ENCODE data around the gene MUC5B.

Gene MUC5B

GRCh38 chr11:1218256-1218787, 4.5 kb upstream of the MUC5B start:
- no peak overlapping the region for H3K27ac Mint-ChIP-seq
- DNase-seq (no peak), ATAC-seq (replicated peaks) (no peak)
- peaks cover 0 to 3% of the 10 kb centered on the region in 2 donors for H3K36me3 Mint-ChIP-seq
- H3K27me3 Mint-ChIP-seq: peaks cover 11 to 36% of the 10 kb centered on the region in 2 donors
- peaks cover 13 to 16% of the 10 kb centered on the region in 2 donors for H3K9me3 Mint-ChIP-seq
- no peak overlapping the region for H3K4me3 Mint-ChIP-seq
- no peaks in the 10 kb centered on the region for H3K4me1 Mint-ChIP-seq

DNA sequence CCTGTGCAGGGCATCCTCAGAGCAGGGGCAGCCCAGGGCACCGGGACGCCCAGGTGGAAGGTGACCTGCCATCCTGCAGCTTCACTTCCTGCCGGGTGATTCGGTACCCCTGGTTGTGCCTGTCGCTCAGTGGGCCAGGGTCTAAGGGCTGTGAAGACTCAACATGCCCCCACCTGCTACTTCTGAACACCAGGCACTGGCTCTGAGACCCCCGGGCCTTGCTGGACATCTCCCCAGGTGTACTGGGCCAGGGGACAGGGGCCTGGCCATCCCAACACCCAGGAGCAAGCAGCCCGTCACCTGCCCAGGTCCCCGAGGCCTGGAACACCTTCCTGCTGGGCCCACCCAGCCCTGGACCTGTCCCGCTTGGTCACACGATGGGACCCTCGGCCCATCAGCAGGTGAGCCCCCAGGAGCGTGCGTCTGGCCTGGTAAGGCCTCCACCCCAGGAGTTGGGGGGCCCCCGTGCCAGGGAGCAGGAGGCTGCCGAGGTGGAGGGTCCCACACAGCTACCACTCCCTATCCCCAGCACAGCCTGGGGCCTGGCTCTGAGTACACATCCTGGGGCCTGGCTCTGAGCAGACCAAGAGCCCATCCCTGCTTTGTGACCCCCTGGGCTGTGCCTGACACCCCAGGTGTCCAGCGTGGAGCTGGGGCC, 3.9 kb upstream of the MUC5B start:
- H3K4me3 Mint-ChIP-seq: no peak overlapping the region
- DNase-seq (no peak), ATAC-seq (replicated peaks) (no peak)
- H3K9me3 Mint-ChIP-seq: peaks cover 12% of the 10 kb centered on the region in 2 donors
- no peak overlapping the region for H3K27ac Mint-ChIP-seq
- peaks cover 11 to 39% of the 10 kb centered on the region in 2 donors for H3K27me3 Mint-ChIP-seq
- no peaks in the 10 kb centered on the region for H3K4me1 Mint-ChIP-seq
- H3K36me3 Mint-ChIP-seq: peaks cover 0 to 3% of the 10 kb centered on the region in 2 donors

GRCh38 chr11:1219446-1219833, 3.4 kb upstream of the MUC5B start:
- peaks cover 15 to 40% of the 10 kb centered on the region in 2 donors for H3K27me3 Mint-ChIP-seq
- no peak for ATAC-seq (replicated peaks)

DNA sequence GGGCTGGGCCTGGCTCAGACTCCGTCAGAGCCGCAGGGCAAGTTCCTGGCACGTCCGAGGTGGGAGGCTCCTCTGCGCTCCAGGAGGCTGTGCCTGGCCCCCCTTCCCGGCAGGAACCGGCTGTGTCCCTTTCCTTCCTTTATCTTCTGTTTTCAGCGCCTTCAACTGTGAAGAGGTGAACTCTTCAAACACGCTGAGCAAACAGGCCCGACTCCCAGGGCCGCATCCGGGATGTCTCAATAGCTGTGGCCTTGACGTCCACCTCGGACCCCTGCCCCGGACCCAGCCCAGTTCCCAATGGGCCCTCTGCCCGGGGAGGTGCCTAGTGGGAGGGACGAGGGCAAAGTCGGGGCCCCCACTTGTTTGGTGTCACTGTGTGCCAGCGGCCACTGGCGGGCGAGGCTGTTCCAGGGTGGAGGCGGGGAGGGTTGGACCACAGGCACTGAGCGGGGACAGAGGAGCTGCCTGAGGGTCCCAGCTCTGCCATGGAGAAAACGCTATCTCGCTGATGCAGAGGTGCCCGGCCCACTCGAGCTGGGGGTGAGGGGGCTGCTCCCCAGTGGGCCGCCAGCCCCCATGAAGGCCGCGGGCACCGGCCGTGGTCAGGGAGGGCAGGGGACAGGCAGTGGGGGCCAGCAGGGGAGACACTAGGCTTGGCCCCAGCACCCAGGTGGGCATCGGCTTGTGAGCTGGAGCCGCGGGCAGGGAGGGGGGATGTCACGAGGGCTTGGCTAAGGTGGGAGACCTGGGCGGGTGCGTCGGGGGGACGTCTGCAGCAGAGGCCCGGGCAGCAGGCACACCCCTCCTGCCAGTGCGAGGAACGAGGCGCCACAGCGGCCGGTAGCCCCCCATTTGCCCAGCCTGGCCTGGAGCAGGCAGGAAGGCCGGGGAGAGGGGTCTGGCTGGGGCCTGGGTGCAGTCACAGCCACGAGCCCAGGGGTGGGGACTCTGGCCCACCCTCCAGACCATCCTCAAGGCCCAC, 2.7 kb upstream of the MUC5B start:
- Mint-ChIP-seq H3K36me3 (peaks cover 0 to 3% of the 10 kb centered on the region in 2 donors), H3K27ac (no peak overlapping the region), H3K27me3 (peaks cover 15 to 37% of the 10 kb centered on the region in 2 donors), H3K4me3 (no peak overlapping the region), H3K9me3 (peaks cover 4 to 6% of the 10 kb centered on the region in 2 donors), H3K4me1 (no peaks in the 10 kb centered on the region)
- DNase-seq (no peak), ATAC-seq (replicated peaks) (no peak)

More at GRCh38 chr11:1219446-1219833, 3.4 kb upstream of the MUC5B start:
- Mint-ChIP-seq H3K4me1 (no peaks in the 10 kb centered on the region), H3K27ac (no peak overlapping the region), H3K36me3 (peaks cover 0 to 3% of the 10 kb centered on the region in 2 donors), H3K4me3 (no peak overlapping the region), H3K9me3 (peaks cover 7 to 8% of the 10 kb centered on the region in 2 donors)
- no peak for DNase-seq

DNA sequence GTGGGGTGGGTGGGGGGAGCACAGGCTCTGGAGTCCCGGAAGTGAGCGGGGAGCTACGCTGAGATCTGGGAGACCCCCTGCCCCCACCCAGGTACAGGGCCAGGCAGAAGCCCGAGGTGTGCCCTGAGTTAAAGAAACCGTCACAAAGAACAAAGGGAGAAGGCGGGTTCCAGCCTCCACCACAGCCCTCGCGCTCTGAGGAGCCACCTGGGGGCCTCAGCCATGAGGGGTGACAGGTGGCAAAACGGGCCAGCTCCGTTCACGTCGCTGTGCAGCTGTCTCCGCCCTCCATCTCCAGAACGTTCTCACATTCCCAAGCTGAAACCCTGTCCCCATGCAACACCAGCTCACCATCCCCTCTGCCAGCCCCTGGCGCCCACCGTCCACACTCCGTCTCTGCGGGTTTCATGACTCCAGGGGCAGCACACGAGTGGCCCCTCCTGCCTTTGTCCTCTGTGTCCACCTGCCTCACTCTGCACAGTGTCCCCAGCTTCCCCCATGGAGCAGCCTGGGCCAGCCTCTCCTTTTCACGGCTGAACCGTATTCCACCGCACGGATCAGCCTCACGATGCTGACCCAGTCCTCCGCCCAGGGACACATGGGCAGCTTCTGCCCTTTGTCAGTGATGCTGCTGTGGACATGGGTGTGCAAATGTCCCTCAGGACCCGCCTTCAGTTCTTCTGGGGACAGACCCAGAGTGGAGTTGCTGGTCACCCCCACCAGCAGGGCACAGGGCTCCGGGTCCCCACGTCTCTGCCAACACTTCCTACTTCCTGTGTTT, 1.7 kb upstream of the MUC5B start:
- no peak for ATAC-seq (replicated peaks)

GRCh38 chr11:1221848-1222311, 986 bp upstream of the MUC5B start:
- no peaks in the 10 kb centered on the region for H3K4me1 Mint-ChIP-seq
- peaks cover 0 to 3% of the 10 kb centered on the region in 2 donors for H3K36me3 Mint-ChIP-seq
- peaks cover 15 to 37% of the 10 kb centered on the region in 2 donors for H3K27me3 Mint-ChIP-seq
- H3K27ac Mint-ChIP-seq: no peak overlapping the region
- peaks cover 0 to 4% of the 10 kb centered on the region in 2 donors for H3K9me3 Mint-ChIP-seq
- no peak overlapping the region for H3K4me3 Mint-ChIP-seq
- ATAC-seq (replicated peaks) (no peak), DNase-seq (no peak)

More for the DNA sequence above, 1.7 kb upstream of the MUC5B start:
- Mint-ChIP-seq H3K27me3 (peaks cover 15 to 37% of the 10 kb centered on the region in 2 donors), H3K27ac (peak overlapping the region; percentile 22), H3K4me1 (no peaks in the 10 kb centered on the region), H3K36me3 (peaks cover 0 to 3% of the 10 kb centered on the region in 2 donors), H3K4me3 (no peak overlapping the region), H3K9me3 (peaks cover 4 to 6% of the 10 kb centered on the region in 2 donors)
- DNase-seq: no peak

DNA sequence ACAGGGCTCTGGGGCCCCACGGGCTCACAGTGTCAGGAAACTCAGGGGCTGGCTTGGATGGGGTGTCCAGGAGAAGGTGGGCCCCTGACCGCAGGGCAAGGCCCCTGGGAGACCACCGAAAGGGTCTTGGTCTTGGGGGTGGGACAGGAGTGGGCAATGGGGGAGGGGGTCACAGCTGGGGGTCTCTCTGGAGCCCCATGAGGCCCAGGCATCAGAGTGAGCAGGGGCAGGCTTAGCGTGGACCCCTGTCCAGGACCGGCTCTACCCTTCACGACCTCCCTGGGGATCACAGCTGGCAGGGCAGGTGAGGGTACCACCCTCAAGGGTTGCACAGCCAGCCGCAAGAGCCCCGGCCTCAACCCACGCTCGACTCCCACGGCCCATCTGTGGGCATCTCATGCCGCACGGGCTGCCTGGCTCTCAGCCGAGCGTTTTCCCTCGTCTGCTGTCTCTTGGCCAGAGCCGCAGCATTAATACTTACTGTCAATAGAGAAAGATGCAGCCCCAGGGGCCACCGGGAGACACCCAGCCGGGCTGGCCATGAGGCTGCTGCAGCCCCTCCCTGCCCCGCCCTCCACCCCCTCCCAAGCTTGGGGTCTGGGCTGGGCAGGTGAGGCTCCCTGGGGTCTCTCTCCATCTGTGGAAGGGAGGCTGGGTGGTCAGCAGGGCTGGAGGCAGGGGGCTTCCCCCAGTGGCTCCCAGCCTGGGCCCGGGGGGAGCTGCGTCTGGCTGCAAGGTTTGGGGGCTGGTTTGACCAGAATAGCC, 662 bp downstream of the MUC5B start:
- ATAC-seq (replicated peaks): no peak
- no peak for DNase-seq
- no peak overlapping the region for H3K27ac Mint-ChIP-seq
- H3K27me3 Mint-ChIP-seq: peaks cover 10 to 31% of the 10 kb centered on the region in 2 donors
- no peaks in the 10 kb centered on the region for H3K36me3 Mint-ChIP-seq
- H3K4me1 Mint-ChIP-seq: no peaks in the 10 kb centered on the region
- H3K4me3 Mint-ChIP-seq: no peak overlapping the region
- no peaks in the 10 kb centered on the region for H3K9me3 Mint-ChIP-seq

DNA sequence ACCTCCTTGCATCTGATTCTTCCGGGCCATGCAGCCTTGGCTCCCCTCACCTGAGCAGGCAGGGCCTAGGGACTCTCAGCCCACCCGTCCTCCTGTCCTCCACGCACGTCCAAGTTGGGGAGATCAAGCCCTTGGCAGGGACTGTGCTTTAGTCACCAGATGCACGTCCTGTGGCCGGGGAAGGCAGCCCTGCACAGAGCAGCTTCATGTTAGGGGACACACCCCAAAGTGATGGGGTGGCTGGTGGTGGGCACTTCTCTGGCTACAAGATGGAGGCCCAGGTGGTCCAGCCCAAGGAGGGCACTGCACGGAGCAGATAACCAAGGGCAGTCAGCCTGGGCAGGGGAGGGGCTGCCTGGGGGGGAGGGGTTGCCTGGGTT, 1.2 kb downstream of the MUC5B start:
- H3K4me1 Mint-ChIP-seq: no peaks in the 10 kb centered on the region

GRCh38 chr11:1224491-1225385, 1.9 kb downstream of the MUC5B start:
- H3K36me3 Mint-ChIP-seq: no peaks in the 10 kb centered on the region
- ATAC-seq (replicated peaks) (no peak), DNase-seq (no peak)
- no peak overlapping the region for H3K4me3 Mint-ChIP-seq
- no peaks in the 10 kb centered on the region for H3K4me1 Mint-ChIP-seq
- H3K9me3 Mint-ChIP-seq: no peaks in the 10 kb centered on the region
- no peak overlapping the region for H3K27ac Mint-ChIP-seq
- peaks cover 10 to 30% of the 10 kb centered on the region in 2 donors for H3K27me3 Mint-ChIP-seq

More for the DNA sequence above, 1.2 kb downstream of the MUC5B start:
- no peak for ATAC-seq (replicated peaks)
- no peaks in the 10 kb centered on the region for H3K36me3 Mint-ChIP-seq
- H3K27me3 Mint-ChIP-seq: peaks cover 10 to 30% of the 10 kb centered on the region in 2 donors
- H3K4me3 Mint-ChIP-seq: no peak overlapping the region
- H3K9me3 Mint-ChIP-seq: no peaks in the 10 kb centered on the region
- DNase-seq: no peak
- no peak overlapping the region for H3K27ac Mint-ChIP-seq

- no peaks in the 10 kb centered on the region for H3K4me1 Mint-ChIP-seq
- DNase-seq (no peak), ATAC-seq (replicated peaks) (no peak)
- H3K9me3 Mint-ChIP-seq: no peaks in the 10 kb centered on the region
- no peak overlapping the region for H3K4me3 Mint-ChIP-seq
- no peak overlapping the region for H3K27ac Mint-ChIP-seq
- peaks cover 10 to 25% of the 10 kb centered on the region in 2 donors for H3K27me3 Mint-ChIP-seq
- no peaks in the 10 kb centered on the region for H3K36me3 Mint-ChIP-seq
Observed at GRCh38 chr11:1225386-1226225, 2.7 kb downstream of the MUC5B start.

GRCh38 chr11:1226226-1226985, 3.5 kb downstream of the MUC5B start:
- ATAC-seq (replicated peaks): no peak

More at GRCh38 chr11:1226226-1226985, 3.5 kb downstream of the MUC5B start:
- no peak for DNase-seq
- no peaks in the 10 kb centered on the region for H3K9me3 Mint-ChIP-seq
- H3K4me1 Mint-ChIP-seq: peaks cover 0 to 2% of the 10 kb centered on the region in 2 donors
- H3K27ac Mint-ChIP-seq: no peak overlapping the region
- H3K4me3 Mint-ChIP-seq: no peak overlapping the region
- peaks cover 7 to 26% of the 10 kb centered on the region in 2 donors for H3K27me3 Mint-ChIP-seq
- no peaks in the 10 kb centered on the region for H3K36me3 Mint-ChIP-seq

All from stimulated activated naive B cell treated with anti-CD40 and anti-IgM and Interleukin-4, amounts not matched to agents 10 μg/mL and 1 μg/mL and 100 μg/mL, for 72 hours (primary cell).